GM19239 (cell line): ENCODE measurements around the gene CNRIP1.
A peak's percentile ranks its signal among the peaks of the same experiment; 100 is the strongest.

ENCODE experiments used
- DNase-seq: peaks from one replicate; pipeline ENCODE4 v3.0.0; 2011; ENCODE audit warnings: low spot score; ENCODE audit not compliant: insufficient read length
- FAIRE-seq: peaks from 2 replicates; lab custom pipeline; 2011; peaks lifted over from hg19 to GRCh38; lab: Jason Lieb, UNC

CNRIP1 gene

GRCh38 chr2:68294187-68294586 lies 25.6 kb downstream of the CNRIP1 start:
- DNase-seq (no peak), FAIRE-seq (no peak)

GRCh38 chr2:68293755-68294154 lies 26.0 kb downstream of the CNRIP1 start:
- no peak for DNase-seq
- no peak for FAIRE-seq

DNA sequence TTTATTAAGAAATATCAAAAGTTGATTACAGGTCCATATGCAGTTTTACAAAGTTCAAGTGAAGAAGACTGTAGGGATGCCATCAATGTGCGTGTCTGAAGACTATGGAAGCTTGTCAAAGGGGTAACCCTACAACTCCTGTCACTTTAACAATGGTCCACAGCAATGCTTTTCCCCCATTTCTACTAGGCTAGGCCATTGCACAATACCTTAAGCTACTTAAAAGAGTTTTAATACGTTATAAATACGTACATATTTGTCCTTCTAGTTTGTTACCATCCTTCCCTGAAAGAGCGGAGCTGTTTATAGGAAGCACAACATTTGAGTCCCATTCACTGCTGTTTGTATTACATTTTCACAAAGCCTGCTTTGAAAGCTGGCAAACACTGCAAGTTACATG lies 26.7 kb downstream of the CNRIP1 start:
- DNase-seq (no peak), FAIRE-seq (no peak)

DNA sequence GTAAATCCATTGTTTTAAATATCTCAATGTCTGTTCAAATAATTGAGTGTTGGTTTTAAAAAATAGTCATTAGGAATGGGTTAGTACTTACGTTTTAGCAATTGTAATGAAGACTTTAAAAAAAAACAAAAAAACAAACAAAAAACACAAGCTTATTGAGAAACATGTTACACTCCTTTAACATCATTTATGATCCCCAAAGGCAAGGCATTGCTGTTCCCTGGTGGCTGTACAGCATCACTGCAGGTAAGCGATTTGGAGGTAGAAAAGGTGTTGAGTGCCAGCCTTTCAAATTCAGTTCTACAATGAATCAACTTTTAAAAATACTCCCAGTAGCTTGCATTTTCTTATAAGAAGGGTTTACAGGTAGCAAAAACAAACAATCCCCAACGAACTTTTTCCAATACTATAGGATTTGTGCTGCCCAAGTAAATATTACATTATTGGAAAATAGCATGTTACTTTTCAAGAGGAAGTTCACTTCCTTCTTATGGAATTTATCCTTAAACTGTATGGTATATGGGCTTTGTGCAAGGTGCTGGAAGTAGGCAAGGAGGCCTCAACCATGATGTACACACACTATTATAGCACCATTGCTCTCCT lies 27.5 kb downstream of the CNRIP1 start:
- DNase-seq, result no peak
- peak; percentile 37 for FAIRE-seq

GRCh38 chr2:68291314-68291713 lies 28.4 kb downstream of the CNRIP1 start:
- FAIRE-seq (no peak), DNase-seq (no peak)

DNA sequence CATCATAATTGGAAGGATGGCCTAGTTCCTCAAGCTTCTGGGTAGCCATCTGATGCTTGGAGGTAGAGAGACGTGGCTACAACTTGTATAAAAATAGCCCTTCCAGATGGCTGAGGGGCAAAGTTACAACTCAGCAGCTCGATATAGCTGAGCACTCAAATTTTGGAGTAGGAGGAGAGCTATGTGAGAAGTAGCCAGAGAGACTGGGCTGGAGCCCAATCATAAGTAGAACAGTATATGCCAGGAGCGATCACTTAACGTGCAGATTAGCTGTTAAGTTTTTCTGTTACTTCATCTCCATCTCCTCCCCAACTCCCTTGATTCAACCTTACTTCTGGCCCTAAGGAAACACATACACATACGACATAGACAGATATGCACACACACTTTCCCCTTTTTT lies 28.8 kb downstream of the CNRIP1 start:
- FAIRE-seq, result no peak
- DNase-seq, result no peak

GRCh38 chr2:68287580-68288441 lies 31.9 kb downstream of the CNRIP1 start:
- FAIRE-seq (no peak), DNase-seq (no peak)

GRCh38 chr2:68284896-68285295 lies 34.9 kb downstream of the CNRIP1 start:
- DNase-seq, result no peak
- no peak for FAIRE-seq

- DNase-seq, result no peak
- no peak for FAIRE-seq
These were observed 36.3 kb downstream of the CNRIP1 start for GRCh38 chr2:68283419-68283812.

DNA sequence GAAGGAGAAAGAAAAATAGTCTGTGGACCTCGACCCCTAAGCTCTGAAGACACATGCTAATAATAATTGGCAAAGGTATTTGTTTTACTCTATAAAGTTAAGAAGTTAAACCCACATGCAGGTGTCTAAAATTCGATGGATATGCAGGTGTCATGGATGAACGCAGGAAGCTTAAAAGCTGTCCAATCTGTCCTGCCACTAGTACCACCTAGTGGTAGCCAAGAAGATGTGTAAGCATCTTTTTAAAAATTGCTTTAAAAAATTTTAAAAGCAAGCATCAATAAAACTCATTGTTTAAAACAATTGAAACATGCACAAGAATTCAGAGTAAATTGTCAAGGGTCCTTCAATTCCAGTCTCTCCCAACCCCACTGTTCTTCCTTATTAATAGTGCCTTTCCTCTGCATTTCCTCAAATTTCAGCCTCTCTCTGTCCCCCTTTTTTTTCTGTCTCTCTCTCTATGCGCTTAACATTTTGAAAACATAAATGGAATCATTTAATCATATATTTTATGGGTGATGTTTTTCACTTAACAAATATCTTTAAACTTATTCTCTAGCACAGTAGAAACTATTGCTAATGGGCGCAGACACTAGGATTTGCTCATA lies 36.8 kb downstream of the CNRIP1 start:
- FAIRE-seq, result peak; percentile 89
- DNase-seq, result peak; percentile 49

DNA sequence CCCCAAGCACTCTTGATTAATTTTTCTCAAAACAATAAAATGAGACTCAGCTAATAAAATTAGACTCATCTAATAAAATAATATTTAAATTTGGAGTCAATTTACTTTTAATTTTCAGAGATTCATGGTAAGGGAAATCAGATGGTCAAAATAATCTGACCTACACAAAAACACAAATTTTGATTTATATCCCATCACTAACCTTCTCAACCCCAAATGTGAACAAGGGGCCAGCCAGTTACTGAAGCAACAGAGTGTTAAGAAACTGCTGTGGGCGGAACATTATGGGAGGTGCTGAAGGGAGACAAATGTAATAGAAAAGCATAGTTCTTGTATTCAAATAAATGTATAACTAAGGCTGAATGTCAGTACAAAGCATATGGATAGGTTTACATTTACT lies 39.0 kb downstream of the CNRIP1 start:
- FAIRE-seq, result no peak

DNA sequence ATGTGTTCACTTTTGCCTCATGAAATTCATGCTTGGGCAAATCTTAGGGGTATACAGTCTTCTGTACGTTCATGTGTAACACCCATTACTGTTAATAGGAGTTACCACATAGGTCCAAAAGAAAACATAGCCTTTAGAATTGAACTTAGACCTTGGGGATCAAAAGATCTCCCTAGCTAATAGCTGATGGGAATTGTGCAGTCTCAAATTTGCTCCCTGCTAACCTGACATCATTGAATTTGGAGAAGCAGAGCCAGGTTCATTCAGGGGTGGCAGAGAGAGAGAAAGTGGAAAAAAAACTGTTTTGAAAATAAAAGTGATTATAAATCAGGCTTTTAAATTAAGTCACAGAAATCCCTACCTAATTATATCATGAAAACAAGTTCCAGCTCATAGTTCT lies 39.4 kb downstream of the CNRIP1 start:
- no peak for DNase-seq
- FAIRE-seq, result no peak

More for the DNA sequence above, 39.0 kb downstream of the CNRIP1 start:
- no peak for DNase-seq

DNA sequence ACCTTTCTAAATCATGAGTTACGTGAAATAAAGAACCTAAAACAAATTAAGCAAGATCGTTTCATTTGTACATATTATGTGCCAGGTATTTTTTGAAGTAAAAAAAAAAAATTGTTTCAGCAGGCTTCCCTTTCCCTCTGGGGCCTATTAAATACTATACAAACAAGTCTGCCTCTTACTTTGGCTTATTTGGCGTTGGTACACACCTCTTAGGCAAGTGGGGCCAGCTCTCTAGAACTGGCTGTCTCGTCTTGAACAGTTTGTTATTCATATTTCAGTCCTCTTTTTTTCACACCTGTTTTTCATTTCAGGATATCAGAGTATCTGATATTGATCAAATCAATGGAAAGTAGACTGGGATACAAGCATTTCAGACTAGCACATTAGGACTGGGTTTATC lies 40.1 kb downstream of the CNRIP1 start:
- DNase-seq, result no peak
- no peak for FAIRE-seq

GRCh38 chr2:68278169-68278568 lies 41.6 kb downstream of the CNRIP1 start:
- DNase-seq (no peak), FAIRE-seq (no peak)

- FAIRE-seq (no peak), DNase-seq (no peak)
These were observed 45.7 kb downstream of the CNRIP1 start for GRCh38 chr2:68274022-68274421.

- FAIRE-seq, result no peak
- no peak for DNase-seq
These were observed 47.3 kb downstream of the CNRIP1 start for GRCh38 chr2:68272246-68272994.

DNA sequence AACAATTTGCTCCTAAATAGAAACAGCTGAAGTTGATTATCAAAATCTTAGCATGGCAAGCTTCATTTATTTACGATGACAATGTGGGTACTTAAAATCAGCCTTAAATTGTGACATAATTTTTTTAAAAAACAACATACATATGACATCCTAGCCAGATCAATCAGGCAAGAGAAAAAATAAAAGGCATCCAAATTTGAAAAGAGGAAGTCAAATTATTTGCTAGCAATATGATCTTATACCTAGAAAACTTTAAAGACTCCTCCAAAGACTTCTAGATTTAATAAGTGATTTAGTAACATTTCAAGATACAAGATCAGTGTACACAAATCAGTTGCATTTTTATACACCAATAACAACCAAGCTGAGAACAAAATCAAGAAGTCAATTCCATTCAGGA lies 53.1 kb downstream of the CNRIP1 start:
- FAIRE-seq, result peak; percentile 8
- no peak for DNase-seq

DNA sequence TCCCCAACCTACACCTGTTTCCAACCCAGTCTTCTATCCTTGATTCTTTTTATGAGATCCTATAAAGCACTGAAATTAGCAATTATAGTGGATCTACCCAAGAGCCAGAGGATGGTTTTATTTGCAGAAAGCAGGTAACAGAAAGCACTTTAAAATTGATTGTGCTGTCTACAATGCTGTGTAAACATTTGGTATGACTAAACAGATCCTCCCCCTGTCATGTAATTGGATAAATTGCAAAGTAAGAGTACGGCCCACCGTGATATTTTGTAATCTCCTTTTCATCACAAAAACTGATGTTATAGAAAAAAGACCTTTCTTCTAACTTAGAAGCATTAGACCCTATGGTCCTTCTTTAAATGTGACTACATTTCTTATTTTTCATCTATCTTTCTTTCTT lies 56.1 kb downstream of the CNRIP1 start:
- no peak for DNase-seq
- FAIRE-seq, result no peak

DNA sequence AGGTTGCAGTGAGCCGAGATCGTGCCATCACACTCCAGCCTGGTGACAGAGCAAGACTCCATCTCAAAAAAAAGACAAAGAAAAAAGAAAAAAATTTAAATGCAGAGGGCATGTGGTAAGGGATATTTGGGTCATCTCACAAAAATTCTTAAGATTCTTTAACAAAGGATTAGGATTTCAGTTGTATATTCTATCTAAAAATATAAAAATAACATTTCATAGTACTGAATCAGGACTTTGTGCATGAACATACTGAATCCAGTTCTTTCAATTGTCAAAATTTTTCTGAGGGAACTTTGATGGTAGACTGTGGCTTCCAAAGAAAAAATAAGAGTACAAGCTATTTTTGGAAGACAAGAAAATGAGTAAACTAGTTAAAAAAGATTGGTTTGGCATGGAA lies 60.9 kb downstream of the CNRIP1 start:
- DNase-seq, result no peak
- FAIRE-seq, result no peak

- FAIRE-seq, result peak; percentile 11
- DNase-seq, result no peak
These were observed 63.7 kb downstream of the CNRIP1 start for GRCh38 chr2:68256093-68256450.
